LNCAP (cell line): ENCODE data around the gene NECTIN1.

ENCODE experiments used
- TF ChIP-seq, protein P1 (sequence below): fragments of 450-650 bp; IDR thresholded peaks from 2 replicates; pipeline ENCODE4 v1.5.1; 2017; ENCODE audit warnings: mild to moderate bottlenecking

NECTIN1 gene

DNA sequence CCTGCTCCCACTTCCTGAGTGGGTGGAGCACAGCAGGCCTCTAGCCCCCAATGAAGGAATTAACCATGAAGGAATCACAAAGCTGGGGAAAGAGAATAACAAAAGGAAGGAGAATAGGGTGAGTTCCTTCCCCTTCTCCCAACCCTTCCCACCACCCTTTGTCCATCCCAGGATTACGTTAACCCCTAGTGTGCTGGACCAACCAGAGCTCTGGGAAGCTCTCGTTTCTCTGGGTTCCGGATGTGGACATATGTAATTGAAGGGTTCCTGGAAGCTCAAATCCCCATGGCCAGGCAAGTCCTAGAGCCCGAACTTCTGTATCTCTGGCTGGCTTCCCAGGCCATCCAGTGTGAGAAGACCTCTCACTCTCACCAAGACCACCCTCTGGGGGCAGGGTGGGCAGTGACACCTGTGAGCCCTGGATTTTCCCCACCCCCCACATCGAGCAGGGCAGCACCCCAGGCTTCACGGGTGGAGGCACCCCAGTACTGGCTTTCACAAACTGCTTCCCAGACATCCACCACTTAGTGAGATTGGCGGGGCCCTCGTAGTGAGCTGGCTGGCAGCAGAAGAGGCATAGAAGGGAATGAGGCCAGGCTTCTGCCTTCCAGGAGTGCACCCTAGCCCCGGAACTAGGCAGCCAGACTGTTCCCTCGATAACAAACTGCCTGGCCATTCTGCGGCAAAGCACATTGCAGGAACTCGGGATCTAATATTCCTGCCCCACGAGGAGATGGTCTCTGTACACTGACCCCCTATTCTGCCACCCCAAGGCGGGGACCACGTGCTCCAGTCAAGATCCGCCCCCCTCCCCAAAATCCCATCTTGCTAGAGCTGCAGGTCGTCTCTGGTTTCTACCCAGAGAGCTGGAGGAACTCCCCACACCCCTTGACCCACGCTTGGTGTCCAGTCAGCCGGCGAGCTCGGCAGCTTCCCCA, 2.1 kb downstream of the NECTIN1 start:
- TF ChIP-seq, protein P1, sequence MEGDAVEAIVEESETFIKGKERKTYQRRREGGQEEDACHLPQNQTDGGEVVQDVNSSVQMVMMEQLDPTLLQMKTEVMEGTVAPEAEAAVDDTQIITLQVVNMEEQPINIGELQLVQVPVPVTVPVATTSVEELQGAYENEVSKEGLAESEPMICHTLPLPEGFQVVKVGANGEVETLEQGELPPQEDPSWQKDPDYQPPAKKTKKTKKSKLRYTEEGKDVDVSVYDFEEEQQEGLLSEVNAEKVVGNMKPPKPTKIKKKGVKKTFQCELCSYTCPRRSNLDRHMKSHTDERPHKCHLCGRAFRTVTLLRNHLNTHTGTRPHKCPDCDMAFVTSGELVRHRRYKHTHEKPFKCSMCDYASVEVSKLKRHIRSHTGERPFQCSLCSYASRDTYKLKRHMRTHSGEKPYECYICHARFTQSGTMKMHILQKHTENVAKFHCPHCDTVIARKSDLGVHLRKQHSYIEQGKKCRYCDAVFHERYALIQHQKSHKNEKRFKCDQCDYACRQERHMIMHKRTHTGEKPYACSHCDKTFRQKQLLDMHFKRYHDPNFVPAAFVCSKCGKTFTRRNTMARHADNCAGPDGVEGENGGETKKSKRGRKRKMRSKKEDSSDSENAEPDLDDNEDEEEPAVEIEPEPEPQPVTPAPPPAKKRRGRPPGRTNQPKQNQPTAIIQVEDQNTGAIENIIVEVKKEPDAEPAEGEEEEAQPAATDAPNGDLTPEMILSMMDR = no peak

DNA sequence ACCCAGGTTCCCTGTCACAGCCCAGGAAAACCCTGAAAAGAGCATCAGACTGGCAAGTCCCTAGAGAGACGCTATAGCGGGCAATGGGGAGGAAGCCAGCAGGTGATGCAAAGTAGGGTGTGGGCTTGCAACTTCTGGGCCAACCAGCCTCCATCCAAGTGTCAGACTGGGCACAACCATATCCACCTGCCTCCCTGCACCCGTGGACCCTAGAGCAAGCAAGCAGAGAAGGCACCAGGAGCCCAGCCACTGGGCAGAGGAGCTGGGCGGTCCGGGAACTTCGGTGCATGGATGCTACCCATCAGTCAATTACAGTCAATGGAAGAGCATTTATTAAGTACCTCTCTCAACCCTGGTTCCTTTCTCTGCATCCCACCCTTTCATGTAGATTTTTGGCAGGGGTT, 2.8 kb downstream of the NECTIN1 start:
- TF ChIP-seq, protein P1 = no peak

DNA sequence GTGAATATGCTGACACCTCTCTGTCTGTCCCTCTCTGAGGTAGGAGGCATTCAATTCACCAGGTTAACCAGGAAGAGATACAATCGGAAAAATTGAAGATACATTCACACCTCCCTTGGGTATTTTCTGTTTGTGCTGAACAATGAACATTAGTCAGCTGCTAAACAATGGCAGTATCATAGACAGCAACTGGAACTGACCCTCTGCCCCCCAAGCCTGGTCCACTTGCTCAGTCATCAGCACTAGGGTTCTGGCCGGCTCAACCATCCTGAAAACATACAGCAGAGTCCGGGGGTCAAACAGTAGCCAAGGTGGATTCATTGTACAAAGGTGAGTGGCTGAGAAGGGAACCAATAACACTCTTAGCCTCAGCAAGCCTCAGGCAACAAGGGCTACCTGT, 4.0 kb downstream of the NECTIN1 start:
- TF ChIP-seq, protein P1 = no peak

DNA sequence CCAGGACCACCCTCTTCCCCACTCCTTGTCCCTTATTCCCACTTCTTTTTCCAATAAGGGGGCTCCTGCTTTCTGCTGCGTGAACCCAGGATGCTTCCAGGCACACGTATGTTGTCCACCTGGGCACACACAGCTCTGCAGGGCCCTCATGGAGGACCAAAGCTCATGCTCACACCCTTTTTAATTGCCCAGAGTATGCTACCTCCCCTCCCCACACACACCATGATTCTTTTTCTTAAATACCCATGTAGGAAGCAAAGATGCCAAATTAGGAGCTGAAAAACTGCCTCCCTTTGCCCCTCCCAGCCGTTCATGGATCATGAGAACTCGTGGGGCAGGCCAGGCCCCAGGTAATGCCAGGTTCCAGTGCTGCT, 5.1 kb downstream of the NECTIN1 start:
- TF ChIP-seq, protein P1 = no peak

DNA sequence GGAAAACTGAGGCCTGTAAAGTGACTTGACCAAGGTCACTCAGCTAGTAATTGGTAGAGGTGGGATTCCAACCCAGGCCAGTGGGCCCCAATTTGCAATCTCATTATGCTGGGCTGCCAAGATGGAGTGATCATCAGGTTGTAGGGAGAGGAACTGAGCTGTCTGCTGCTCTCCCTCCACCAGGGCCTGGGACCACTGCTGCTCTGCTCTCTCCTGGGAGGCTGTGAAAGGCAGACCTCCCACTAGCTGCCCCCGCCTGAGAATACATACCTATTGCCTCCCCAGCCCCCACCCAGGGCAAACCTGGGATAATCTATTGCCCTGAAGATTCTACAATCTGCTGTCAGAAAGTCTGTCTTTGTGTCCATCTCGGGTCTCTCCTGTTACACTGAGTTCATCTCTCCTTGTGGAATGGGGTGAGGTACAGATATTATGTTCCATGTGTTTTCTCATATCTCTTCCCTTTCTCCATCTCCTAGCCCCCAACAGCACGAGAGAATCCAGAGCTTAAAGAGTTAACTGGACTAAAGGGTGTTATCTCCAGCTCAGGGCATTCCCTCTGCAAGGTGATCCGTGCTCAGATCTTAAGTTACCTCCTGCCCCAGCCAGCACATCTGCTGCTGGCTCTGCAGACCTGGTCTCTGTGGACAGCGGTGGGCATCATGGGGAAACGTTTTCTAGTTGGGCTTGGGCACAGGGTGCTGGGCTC, 5.6 kb downstream of the NECTIN1 start:
- TF ChIP-seq, protein P1 = no peak

DNA sequence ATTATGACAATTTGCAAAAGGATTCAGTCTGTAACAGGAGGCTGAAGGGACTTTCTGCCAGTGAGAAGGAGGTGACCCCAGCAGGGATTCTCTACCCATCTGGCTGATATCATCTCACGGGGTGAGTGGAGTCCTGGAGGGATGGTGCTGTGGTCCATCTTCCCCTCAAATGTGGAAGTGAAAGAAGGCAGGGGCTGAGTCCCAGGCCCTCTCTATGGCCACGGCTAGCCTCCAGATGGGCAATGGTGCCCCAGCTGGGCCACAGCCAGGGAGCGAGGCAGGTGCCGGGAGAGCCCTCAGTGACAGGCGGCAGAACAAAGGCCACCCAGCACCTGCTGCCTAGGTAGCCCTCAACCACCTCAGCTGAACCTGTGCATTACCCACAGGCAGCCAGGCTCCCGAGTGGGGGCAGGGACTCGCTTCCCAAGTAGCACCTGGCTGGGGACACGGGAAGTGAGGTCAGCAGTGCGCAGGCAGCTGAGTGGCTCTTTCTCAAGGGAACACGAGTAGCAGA, 6.7 kb downstream of the NECTIN1 start:
- TF ChIP-seq, protein P1 = no peak

DNA sequence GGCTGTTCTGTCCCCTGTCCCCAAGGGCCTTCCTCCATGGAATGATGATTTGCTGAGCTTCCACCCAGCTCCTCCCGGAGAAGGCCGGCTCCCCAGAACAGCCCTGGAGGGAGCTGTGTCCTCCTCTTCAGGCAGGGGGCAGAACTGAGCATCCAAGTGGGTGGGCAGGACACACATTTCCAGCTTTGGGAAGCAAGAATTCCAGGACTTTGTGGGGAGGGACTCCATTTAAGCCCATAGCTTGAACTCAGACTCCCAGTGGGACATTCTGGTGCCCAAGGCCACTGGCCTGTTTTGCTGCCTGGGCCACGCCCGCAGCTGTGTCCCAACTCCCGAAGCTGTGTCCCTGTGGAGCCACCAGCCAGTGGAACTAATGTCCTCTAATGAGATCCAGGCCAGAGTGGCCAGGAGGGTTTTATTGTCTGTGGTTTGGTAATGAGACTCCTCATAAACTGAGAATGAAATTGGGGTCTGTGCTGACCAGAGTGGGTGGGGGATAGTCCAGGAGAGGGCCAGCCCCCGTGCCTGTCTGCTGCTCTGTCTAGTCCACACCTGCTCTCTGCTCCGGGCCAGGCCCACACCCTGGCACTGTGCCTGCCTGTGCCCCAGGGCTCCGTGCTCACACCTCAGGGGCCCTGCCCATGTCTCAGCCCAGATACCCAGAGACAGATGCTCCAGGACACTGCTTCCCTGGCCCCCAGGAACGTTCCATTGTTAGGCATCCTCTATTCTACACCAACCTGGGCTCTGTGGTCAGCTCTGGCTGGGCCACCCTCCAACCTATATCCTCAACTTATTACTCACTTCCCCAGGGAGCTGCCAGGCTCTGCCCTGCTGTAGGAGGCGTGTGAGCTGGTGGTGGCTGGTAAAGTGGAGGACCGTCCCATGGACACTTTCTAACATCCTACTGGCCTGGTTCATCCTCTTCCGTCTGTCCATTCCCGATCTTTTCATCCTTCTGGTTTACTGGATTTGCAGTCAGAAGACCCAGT, 7.6 kb downstream of the NECTIN1 start:
- TF ChIP-seq, protein P1 = peak; percentile 44; the same call in 1 of the 2 replicates
